HG03108 (cell line): ENCODE data around the gene ABI1.
"Not testable (repeated sequence)": the region's sequence is repeated elsewhere in the genome, so short reads cannot be mapped to it uniquely, and the experiment has no call there.

Source experiments
- ATAC-seq: cut with Tn5 transposase; IDR thresholded peaks from one replicate; pipeline ENCODE4 v1.9.1; 2021; ENCODE audit warnings: moderate library complexity; ENCODE audit not compliant: unreplicated experiment

The ABI1 gene

GRCh38 chr10:26860443-26861204 lies at the start of gene ABI1:
Gene ABI1, minus strand, starts transcription at chr10:26860958. Its CDS starts 95 bp downstream, at chr10:26860863.
- peak; percentile 61 for ATAC-seq

DNA sequence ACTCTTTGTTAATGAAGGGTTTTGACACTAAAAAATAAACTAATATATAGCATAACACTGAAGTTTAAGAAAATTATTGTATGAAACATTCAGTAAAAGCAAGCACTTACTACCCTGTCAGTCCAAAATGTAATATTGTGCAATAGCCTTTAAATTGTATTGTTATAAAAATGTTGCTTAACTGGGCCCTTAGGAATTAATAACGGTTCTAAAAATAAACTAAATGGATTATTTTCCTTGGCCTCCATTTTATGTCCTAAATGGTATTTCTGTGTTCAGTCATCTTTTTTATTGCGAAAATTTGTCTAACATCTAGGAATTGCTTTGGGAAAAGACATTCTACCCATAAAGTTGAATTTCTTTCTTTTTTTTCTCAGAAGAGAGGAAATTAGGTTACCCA lies 49.0 kb upstream of the ABI1 start:
- ATAC-seq = no peak

DNA sequence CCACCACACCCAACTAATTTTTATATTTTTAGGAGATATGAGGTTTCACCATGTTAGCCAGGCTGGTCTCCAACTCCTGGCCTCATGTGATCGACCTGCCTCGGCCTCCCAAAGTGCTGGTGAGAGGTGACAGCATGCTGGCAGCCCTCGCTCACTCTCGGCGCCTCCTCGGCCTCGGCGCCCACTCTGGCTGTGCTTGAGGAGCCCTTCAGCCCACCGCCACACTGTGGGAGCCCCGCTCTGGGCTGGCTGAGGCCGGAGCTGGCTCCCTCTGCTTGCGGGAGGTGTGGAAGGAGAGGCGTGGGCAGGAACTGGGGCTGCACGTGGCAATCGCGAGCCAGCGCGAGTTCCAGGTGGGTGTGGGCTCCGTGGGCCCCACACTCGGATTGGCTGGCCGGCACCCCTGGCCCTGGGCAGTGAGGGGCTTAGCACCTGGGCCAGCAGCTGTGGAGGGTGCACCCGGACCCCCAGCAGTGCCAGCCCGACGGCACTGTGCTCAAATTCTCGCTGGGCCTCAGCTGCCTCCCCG lies 44.6 kb upstream of the ABI1 start:
- not testable (repeated sequence) for ATAC-seq

- no peak for ATAC-seq
These were observed 42.9 kb upstream of the ABI1 start for GRCh38 chr10:26903431-26904217.

GRCh38 chr10:26892306-26892923 lies 31.7 kb upstream of the ABI1 start:
- peak; percentile 52 for ATAC-seq

GRCh38 chr10:26890956-26891355 lies 30.2 kb upstream of the ABI1 start:
- ATAC-seq = no peak

DNA sequence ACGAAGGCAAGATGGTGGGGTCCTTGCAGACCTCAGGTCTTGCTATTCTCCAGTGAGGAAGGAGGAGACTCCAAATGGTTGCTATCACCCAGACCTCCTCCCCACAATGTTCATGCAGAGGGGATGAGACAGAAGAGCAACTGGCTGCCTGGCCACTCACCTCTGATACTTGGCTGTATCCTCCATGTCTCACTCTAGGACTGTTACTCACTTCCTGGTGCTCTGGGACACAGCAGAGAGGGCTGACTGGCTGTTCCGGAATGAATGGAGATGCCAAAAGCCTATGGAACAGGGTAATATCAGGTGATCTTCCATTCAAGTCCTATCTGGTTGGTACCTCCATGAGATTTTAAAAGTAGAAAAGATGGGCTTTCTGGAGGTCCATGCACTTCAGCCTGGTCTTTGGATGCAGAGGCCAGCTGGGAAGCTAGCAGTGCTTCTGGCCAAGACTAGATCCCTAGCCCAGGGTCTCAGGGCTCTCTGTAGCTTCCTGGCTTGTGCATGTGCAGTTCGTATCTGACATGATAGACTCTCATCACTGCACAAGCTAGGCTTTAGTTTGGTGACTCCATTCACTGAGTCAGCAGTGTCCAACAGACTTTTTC lies 27.0 kb upstream of the ABI1 start:
- no peak for ATAC-seq

- no peak for ATAC-seq
These were observed 21.0 kb upstream of the ABI1 start for GRCh38 chr10:26881600-26882331.

DNA sequence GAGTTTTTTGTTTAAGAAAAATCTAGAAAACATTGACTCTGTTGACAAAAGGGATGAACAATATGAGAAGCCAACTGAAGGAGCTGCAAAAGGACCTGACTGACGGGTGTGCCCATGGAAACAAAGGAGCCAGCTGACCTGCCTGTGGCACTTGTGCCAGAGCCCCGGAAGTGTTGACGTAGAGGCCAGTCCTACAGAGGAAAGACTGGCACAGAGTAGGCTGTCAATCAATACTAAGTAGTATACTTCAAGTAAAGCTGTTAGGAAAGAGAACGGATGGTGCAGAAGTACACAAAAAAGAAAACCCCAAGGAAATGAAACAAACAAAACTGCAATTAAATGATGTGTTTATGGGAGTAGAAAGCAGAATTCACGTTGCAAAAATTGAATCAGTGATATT lies 19.0 kb upstream of the ABI1 start:
- no peak for ATAC-seq

- no peak for ATAC-seq
These were observed 10.0 kb upstream of the ABI1 start for GRCh38 chr10:26870766-26871165.

GRCh38 chr10:26869528-26869927 lies 8.8 kb upstream of the ABI1 start:
- no peak for ATAC-seq

DNA sequence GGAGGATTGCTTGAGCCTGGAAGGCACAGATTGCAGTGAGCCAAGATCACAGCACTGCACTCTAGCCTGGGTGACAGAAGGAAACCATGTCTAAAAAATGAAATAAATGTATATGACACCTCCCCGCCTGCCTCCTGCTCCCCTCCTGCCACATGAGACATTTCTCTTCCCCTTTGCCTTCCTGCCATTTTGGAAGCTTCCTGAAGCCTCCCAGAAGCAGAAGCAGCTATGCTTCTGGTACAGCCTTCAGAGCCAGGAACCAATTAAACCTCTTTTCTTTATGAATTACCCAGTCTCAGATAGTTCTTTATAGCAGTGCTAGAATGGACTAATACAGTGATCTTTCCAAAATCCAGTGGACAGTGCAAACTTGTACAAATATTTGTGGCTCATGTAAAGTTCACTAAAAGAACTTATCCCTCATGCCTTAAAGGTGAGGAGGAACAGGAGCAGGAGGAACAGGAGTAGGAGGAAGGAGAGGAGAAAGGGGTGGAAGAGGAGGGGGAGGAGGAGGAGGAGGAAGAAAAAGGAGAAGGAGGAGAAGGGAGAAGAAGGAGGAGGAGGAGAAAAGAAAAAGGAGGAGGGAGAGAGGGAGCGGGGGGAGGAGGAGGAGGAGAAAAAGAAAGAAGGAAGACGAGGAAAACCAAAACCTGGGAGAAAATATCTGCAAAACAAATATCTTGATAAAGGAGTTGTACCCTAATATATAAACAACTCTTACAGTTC lies 2.8 kb upstream of the ABI1 start:
- ATAC-seq = no peak

DNA sequence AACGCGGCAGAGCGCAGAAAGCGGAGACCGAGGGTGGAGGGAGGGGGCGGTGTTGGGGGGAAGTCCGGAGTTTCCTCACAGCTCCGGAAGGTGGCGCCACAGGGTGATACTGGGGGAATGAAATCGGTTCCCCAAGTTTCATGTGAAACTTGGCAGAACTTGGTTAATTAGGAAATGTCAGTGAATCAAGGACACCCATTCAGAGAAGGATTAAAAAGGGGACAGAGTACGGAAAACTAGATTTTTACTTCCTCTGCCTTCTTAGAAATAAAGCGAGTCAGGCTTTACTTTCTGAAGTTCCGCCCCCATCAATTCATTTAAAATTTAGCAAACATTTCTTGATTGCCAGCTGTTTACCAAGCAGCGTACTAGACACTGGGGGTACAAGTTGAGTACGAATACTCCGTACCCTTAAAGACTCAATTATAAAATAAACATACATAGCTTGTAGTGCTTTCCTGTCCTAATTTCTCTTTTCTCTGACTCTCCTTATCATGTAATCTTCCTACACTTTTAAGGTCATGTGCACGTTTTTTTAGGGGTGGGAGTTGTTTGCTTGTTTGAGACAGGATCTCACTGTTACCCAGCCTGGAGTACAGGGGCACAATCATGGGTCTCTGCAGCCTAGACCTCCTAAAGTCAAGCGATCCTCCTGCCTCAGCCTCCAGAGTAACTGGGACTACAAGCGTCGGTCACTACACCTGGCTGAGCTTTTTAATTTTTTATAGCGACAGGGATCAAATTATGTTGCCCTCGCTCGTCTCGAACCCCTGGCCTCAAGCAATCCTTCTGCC lies 644 bp upstream of the ABI1 start:
- ATAC-seq = no peak

DNA sequence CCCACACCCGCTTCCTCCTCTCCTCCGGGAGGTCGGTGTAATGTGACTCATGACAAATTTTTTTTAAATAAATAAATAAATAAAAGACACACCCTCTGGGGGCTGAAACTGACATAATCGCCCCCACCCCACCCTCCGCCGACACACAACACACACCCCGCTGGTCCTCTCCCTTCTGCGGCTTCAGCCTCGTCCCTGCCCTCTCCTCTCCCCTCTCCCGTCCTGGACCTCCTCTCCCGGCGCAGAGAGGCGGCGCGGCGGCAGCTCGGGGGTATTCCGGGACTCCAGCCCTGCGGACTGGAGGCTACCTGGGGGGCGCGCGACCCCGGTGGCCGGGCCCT lies 686 bp downstream of the ABI1 start:
- peak; percentile 4 for ATAC-seq

GRCh38 chr10:26859241-26860101 lies 1.3 kb downstream of the ABI1 start:
- no peak for ATAC-seq

GRCh38 chr10:26858707-26859034 lies 2.1 kb downstream of the ABI1 start:
- ATAC-seq = no peak

DNA sequence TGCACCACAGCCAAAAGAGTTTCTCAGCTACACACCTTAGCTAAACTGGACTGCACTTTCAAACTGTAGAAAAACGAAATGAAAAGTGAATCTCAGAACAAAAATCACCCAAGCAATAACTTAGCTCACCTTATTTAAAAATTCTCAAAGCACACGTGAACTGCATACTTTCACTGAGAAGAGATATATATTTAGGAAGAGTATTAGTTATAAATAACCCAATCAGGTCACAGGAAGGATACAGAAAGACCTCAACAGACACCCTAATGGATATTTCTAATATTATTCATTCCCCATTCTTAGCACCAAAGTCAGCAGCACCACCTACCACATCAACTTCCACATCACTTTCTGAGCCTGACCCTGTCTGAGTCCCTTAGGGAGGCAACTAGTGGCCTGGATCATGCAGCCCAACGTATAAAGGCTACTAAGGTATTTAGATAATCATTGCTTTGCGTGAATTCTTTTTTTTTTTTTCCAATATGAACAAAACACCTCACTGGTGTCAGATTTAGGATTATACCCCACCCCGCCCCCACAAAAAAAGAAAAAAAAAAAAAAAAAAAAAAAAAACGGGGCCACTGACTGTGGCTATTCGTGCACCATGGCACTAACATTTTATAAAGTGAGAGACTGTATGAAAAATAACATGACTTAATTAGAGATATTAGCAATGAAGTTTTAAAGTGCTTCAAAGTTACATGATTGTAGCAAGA lies 2.6 kb downstream of the ABI1 start:
- ATAC-seq = peak; percentile 28

- not testable (repeated sequence) for ATAC-seq
These were observed 3.2 kb downstream of the ABI1 start for GRCh38 chr10:26857553-26857952.
